Measurements from ENCODE around the gene SLC44A4.
"Not testable (repeated sequence)": the region's sequence is repeated elsewhere in the genome, so short reads cannot be mapped to it uniquely, and the experiment has no call there.

The SLC44A4 gene

DNA sequence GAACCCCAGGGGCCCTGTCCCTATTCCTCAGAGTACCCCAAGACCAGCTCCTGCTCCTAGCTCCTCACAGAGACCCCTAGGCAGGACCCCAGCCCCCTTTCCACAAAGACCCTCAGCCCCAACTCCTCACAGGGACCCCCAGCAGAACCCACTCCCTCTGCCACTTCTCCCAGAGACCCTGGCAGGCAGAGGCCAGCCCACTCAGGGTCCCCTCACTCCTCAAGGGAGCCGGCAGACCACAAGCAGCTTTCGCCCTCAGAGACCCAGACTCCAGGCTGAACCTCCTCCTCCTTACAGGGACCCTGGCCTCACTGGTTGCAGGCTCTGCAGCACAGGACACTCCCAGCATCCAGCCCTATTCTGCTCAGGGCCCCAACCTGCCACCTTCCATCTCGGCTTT lies 575 bp downstream of the SLC44A4 start:
- no peak for DNase-seq

DNA sequence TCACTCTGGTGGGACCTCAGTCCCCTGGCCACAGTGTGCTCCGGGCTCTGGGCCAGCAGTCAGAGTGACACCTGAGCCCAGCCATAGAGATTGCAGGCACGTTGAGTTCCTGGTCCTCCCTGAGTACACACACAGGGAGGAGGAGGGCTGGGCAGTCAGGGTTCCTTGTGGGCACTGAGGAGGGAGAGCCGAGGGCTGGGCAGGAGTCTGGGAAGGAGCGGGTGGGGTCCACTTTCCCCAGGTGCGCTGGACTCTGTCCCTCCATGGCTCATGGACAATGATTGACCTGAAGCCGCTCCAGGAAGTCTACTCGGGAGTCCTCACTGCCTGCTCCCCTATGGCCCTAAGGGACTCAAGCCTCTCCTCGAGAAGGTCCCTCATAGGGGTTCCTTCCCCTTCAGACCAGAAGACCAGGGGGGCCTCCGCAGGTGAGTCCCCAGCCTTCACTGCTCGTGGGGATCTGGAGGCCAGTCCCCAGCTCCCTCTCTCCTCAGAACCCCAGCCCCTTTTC lies 1.1 kb downstream of the SLC44A4 start:
- DNase-seq, result no peak

- DNase-seq, result no peak
Measured at GRCh38 chr6:31877125-31877650, 1.6 kb downstream of the SLC44A4 start.

DNA sequence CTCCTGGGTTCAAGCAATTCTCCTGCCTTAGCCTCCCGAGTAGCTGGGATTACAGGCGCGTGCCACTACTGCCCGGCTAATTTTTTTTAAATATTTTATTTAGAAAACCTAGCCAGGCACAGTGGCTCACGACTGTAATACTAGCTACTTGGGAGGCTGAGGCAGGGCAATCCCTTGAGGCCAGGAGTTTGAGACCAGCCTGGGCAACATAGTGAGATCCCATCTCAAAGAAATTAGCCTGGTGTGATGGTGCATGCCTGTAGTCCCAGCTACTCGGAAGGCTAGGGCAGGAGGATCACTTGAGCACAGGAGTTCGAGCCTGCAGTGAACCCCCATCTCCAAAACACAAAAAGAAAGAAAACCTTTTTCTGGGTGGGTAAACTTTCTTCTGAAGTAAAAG lies 2.4 kb downstream of the SLC44A4 start:
- DNase-seq, result no peak

DNA sequence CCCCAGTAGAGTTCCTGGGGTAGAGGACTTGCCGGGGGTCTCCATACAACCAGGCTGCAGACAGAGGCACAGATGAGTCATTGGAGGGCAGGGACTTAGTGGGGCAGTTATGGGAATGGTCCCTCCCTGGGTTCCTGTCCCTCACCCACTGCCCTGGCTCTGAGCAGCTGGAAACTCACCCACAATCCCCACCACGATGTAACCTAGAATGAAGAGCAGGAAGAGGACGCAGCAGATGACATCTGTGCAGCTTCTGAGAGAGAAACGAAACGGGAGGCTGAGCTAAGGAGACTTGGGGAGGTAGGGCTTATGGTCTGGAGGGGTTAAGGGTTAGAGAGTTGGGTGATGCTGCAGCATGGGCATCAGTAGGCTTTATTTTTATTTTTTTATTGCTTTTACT lies 2.9 kb downstream of the SLC44A4 start:
- no peak for DNase-seq

- no peak for DNase-seq
Measured at GRCh38 chr6:31874836-31875572, 3.8 kb downstream of the SLC44A4 start.

- no peak for DNase-seq
Measured at GRCh38 chr6:31874084-31874670, 4.6 kb downstream of the SLC44A4 start.

- DNase-seq, result no peak
Measured at GRCh38 chr6:31871046-31871659, 7.6 kb downstream of the SLC44A4 start.

DNA sequence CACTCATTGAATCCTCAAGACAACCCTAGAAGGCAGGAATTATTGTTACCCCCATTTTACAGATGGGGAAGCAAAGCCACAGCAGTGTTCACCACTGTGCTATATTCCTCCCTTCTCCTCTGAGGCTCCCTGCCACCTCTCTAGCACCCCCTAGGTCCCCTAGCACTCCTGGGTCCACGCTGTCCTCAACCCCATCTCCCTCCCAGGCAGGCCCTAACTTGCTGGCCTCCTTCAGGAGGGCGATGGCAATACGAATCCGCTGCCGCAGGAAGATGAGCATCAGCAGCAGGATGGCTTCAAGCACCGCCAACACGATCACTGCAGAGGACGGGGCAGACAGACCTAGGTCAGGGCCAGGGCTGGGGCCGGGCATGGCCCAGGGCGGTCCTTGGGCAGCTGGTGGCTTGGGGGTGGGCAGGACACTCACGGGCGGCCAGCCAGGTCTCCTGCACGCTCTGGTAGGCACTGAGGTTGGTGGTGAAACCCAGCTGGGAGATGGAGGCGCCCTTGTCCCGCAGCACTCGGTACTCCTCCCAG lies 8.3 kb downstream of the SLC44A4 start:
- no peak for DNase-seq

- no peak for DNase-seq
Measured at GRCh38 chr6:31869343-31869742, 9.5 kb downstream of the SLC44A4 start.

GRCh38 chr6:31868658-31868971 lies 10.2 kb downstream of the SLC44A4 start:
- DNase-seq, result not testable (repeated sequence)

DNA sequence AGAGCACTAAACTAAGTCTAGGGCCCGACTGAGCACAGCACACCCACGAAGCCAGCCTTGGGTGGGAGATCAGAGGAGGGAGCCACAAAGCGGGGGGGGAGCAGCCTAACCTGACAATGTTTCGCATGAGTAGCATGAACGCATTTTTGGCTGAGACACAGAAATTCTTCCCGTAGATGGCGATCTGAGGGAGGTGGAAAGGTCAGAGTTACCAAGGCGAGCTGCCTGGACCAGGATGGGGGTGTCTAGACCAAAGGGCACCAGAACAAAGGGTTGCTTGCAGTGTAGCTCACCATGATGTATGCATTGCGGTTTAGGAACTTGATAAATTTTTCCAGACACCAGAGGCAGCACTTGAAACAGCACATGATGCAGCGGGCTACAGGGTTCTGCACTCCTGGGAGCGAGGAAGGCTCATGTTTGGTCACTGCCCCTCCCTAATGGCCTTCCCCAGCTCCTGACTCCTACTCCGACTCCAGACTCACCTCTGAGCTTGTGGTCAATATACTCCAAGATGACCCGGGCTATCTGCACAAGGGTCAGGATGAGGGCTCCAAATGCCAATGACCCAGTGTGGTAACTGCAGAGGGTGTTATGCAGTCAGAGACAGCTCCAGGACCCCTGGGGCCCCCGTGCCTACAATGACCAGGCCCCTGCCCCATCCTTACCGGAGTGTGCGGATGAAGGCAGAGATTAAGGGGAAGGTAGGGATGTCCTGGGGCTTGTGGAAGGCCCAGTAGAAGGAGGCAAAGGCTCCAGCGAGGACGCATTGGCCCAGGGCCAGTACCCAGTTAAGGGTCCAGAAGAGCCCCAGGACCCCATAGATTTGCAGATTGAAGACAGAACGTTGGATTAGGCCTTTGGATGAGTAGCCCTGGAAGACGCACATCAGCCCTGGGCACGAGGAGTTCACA lies 13.3 kb downstream of the SLC44A4 start:
- no peak for DNase-seq

GRCh38 chr6:31864818-31865204 lies 14.0 kb downstream of the SLC44A4 start:
- no peak for DNase-seq

GRCh38 chr6:31864123-31864562 lies 14.7 kb downstream of the SLC44A4 start:
- DNase-seq, result not testable (repeated sequence)

- peak; percentile 100 for DNase-seq
Measured at GRCh38 chr6:31862344-31863235, 16.2 kb downstream of the SLC44A4 start, which contains the start of gene NEU1. TSS of gene NEU1 (minus strand) at chr6:31862821. CDS start at chr6:31862776, 45 bp downstream.

DNA sequence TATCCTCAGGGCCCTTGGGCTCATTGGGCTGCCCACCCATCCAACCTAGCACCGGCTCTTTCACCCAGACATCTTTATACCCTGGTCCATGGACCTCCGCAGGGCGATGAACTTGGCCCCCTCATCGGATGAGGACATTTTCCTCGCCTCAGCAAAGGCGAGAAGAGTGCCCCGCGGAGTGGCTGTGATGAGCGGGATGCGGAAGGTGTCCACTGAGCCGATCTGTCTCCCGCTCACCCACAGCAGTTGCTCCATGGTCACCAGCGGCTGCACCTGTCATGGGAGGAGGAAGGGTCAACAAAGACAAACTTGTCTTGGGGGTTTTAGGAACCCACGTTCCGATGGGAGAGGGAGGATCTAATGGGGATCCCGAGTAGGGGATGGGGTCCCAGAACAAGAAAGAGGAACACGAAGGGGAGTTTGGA lies 16.9 kb downstream of the SLC44A4 start:
- DNase-seq, result no peak

GRCh38 chr6:31861150-31861549 lies 17.6 kb downstream of the SLC44A4 start:
- no peak for DNase-seq

GRCh38 chr6:31860349-31860748 lies 18.4 kb downstream of the SLC44A4 start:
- no peak for DNase-seq

GRCh38 chr6:31859923-31860322 lies 18.9 kb downstream of the SLC44A4 start:
- DNase-seq, result no peak

DNA sequence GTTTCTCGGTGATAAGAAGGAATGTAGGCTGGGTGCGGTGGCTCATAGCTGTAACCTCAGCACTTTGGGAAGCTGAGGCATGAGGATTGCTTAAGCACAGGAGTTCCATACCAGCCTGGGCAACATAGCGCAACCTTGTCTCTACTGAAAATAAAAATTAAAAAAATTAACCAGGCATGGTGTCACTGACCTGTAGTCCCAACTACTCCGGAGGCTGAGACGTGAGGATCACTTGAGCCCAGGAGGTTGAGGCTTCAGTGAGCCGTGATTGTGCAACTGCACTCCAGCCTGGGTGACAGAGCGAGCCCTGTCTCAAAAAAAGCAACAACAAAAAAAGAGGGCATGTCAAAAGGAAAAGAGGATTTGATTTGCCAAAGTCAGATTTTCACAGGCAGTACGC lies 20.1 kb downstream of the SLC44A4 start:
- DNase-seq, result no peak

DNA sequence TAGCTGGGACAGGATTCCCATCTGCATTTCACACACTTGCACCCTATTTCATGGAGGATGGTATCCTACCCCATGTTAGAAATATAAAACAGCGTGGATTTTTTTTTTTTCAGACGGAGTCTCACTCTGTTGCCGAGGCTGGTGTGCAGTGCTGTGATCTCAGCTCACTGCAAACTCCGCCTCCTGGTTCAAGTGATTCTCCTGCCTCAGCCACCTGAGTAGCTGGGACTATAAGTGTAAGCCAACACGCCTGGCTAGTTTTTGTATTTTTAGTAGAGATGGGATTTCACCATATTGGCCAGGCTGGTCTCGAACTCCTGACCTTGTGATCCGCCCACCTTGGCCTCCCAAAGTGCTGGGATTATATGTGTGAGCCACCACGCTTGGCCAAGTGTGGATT lies 21.0 kb downstream of the SLC44A4 start:
- DNase-seq, result not testable (repeated sequence)

All from activated effector memory CD4-positive, alpha-beta T cell treated with anti-CD3 and anti-CD28 coated beads, Interleukin-2, amount 50 U/mL, for 16 hours (primary cell).